Heart left ventricle (tissue), 16 donors: Measurements from ENCODE around the gene OSBPL10. TPM values are rescaled to one million over a fixed set of nuclear protein-coding genes. Genes with fewer than 3 reads are reported as not detected.
A peak's percentile ranks its signal among the peaks of the same experiment; 100 is the strongest.

ENCODE experiments used
- ATAC-seq, 4 donors: fragments of 200-7000 bp; cut with Tn5 transposase; one replicate each; pipeline ENCODE4 v1.9.1; 2020 to 2022; ENCODE audit warnings: moderate library complexity in 4 of 4, mild to moderate bottlenecking in 3 of 4, moderate number of reproducible peaks in 1 of 4
- DNase-seq, 5 donors: peaks; one replicate each; pipeline ENCODE4 v3.0.0-alpha.2; 2020
- H3K27ac ChIP-seq, 12 donors: fragments of 200-600 bp; sonication (generic) in 4 of 12; one replicate each; pipeline versions ENCODE4 v1.5.0 to v1.8.0; 2016 to 2022; ENCODE audit warnings: mild to moderate bottlenecking in 2 of 12
- H3K27me3 ChIP-seq, 9 donors: fragments of 200-600 bp; sonication (generic) in 2 of 9; one replicate each; pipeline versions ENCODE4 v1.5.1 to v1.8.0; 2016 to 2022; ENCODE audit warnings: mild to moderate bottlenecking in 3 of 9
- H3K36me3 ChIP-seq, 9 donors: fragments of 200-600 bp; sonication (generic) in 2 of 9; one replicate each; pipeline versions ENCODE4 v1.5.0 to v1.8.0; 2018 to 2022; ENCODE audit warnings: mild to moderate bottlenecking in 2 of 9
- H3K4me1 ChIP-seq, 12 donors: fragments of 200-600 bp; sonication (generic) in 4 of 12; one replicate each; pipeline versions ENCODE4 v1.5.0 to v1.8.0; 2016 to 2022; ENCODE audit warnings: mild to moderate bottlenecking in 3 of 12
- H3K4me3 ChIP-seq, 12 donors: fragments of 200-600 bp; sonication (generic) in 4 of 12; one replicate each; pipeline versions ENCODE4 v1.5.0 to v1.8.0; 2017 to 2022; ENCODE audit warnings: mild to moderate bottlenecking in 9 of 12, moderate library complexity in 4 of 12
- H3K9me3 ChIP-seq, 12 donors: fragments of 200-600 bp; sonication (generic) in 4 of 12; one replicate each; pipeline versions ENCODE4 v1.5.0 to v1.8.0; 2016 to 2022; ENCODE audit warnings: mild to moderate bottlenecking in 1 of 12
- CTCF ChIP-seq, 12 donors: fragments of 200-600 bp; sonication (generic) in 4 of 12; IDR thresholded peaks; one replicate each; pipeline versions ENCODE4 v1.5.0 to v1.8.0; 2018 to 2022; ENCODE audit warnings: antibody characterized with exemption in 12 of 12, mild to moderate bottlenecking in 5 of 12
- POLR2A ChIP-seq, 2 donors: fragments of 450-650 bp; IDR thresholded peaks; one replicate each; pipeline ENCODE4 v1.6.1; 2017; ENCODE audit warnings: antibody characterized with exemption in 2 of 2, mild to moderate bottlenecking in 2 of 2, moderate library complexity in 2 of 2
- WGBS, 4 donors: extraction: QIAGEN DNeasy Blood & Tissue Kit in 2 of 4; methylation state at CpG; one replicate each; pipeline versions ENCODE4 v1.1.5 to v1.1.7; 2013 to 2018; 5-methylcytosine and 5-hydroxymethylcytosine counted together
- intact Hi-C, 10 donors: fragments of 100-400 bp; cut with DNase I; formaldehyde crosslinking; loops; one replicate each; pipeline versions ENCODE4 v1.11.1 to v1.14.2; 2022
- polyA plus RNA-seq, 2 donors: library from polyadenylated mRNA; stranded (reverse); fragments of 200-250 nt; gene quantifications; one replicate each; pipeline ENCODE4 v1.2.3, GENCODE V29; 2013
- total RNA-seq, 9 donors: library from RNA; depleted of rRNA in 2 of 9; stranded (reverse); fragments of >200 nt in 2 of 9; fragmentation: NEBNext Ultra II Directional in 3 of 9; extraction: Animal tissue kit (Norgen Biotek cat#: 25700) in 3 of 9; gene quantifications; one replicate each; pipeline versions ENCODE4 v1.1.0 to v1.2.4, GENCODE V29; 2016 to 2023
- donor health status: ischemic (EF 13 %, LVEDD 7.1; RV severe dilation, severe dysfunction).
- donor health status: healthy with polysubstance abuse.
- donor health status: DM: no; HTN: yes; CAD: no.
- donor health status: DM: no; HTN: no; CAD: no.
- donor health status: ischemic (EF 25% LVEDD 6.9; RV normal size, moderate dysfunction).
- donor health status: ischemic (EF 25% LVEDD 5.7; RV mildly dilated, moderate dysfunction).
- donor health status: healthy.
- donor health status: DM: yes; HTN: yes; CAD: no.
- donor health status: ischemic (EF 35%, LVEDD 5.7; RV mildly dilated, moderate dysfunction).
- donor health status: nonischemic (EF 11% LVEDD 7.7; RV severe dilation, severe dysfunction).
- donor health status: DM: yes; HTN: yes; CAD: no.
- donor health status: PGD.
- donor health status: ischemic (EF 29% LVEDD 5.4; RV normal size, mild dysfunction).
- donor health status: nonischemic (EF 23%, LVEDD 6.1; RV moderate dilation, normal function).

Gene OSBPL10
- total and polyA plus RNA-seq, 11 donors: 1.3 to 12.7 (median 3.9) TPM

DNA sequence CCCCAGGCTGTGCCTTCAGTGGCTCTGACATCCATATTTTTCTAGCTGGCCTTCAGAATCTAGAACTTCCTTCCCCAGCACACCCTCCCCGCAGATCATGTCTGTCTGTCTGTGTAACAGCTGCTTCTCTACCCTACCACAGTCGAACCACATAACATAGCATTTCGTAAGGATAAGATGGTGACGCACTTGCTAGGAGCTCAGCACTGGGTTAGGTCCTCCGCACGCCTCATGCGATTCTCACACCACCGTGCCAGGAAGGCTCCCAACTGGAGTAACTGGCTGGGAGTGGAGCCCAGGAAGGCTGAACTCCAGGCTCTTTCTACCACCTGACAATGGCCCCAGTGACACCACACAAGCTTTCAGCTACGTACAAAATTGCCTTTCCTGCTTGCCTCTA lies 279.8 kb downstream of the OSBPL10 start:
- Histone ChIP-seq H3K27ac (no peak overlapping the region), H3K4me3 (no peak overlapping the region), H3K27me3 (no peaks in the 10 kb centered on the region), H3K36me3 (peaks cover 0 to 9% (median 0%) of the 10 kb centered on the region in 9 donors), H3K9me3 (peaks cover 0 to 9% (median 0%) of the 10 kb centered on the region in 12 donors), H3K4me1 (peaks cover 0 to 10% (median 0%) of the 10 kb centered on the region in 12 donors)
- DNase-seq: no peak
- WGBS, 4 donors: 86 to 97% (median 93%) methylated on average over 9 of the region's 9 CpGs
- intact Hi-C loops: no loop called here
- no peak for ATAC-seq
- TF ChIP-seq CTCF (IDR thresholded peaks at IDR 0.05) (no peak), POLR2A (IDR thresholded peaks at IDR 0.05) (no peak)

DNA sequence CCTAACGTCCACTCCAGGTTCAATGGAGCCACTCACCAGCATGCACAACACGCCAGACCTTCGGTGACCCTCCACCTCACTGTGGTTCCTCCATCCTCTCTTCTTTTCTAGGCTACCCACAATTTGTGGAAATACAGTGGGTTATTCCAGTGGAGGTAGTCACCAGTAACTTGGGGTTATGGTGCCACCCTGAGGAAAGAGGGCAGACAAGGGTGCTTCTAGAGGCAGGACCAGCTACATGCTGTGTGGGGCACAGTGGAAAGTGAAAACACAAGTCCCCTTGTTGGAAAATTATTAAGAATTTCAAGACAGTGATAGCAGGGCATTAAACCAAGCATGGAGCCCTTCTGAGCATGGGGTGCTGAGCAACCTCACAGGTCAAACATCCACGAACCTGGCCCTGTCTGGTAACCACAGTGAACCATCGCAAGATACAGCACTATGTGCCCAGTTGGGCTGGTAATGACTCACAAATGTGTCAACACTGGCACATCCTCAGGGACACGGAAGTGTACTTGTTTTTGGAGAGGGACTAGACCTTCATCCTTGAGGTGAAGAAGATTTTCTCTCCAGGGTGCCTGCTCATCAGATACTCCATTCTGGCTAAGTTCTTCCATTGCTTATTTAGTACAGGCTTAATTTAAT lies 281.6 kb downstream of the OSBPL10 start:
- TF ChIP-seq POLR2A (IDR thresholded peaks at IDR 0.05) (no peak), CTCF (IDR thresholded peaks at IDR 0.05) (peak in 1 of 12 donors; percentile 6)
- H3K27ac ChIP-seq: no peak overlapping the region
- no peak for DNase-seq
- peaks cover 0 to 9% (median 0%) of the 10 kb centered on the region in 9 donors for H3K36me3 ChIP-seq
- peaks cover 0 to 3% (median 0%) of the 10 kb centered on the region in 12 donors for H3K4me1 ChIP-seq
- intact Hi-C loops: loop anchor here in 1 of 10 donors (10.0 kb wide), 1 partner anchor 445 kb away; no protein-coding TSS in a partner anchor
- H3K9me3 ChIP-seq: peaks cover 0 to 9% (median 0%) of the 10 kb centered on the region in 12 donors
- no peaks in the 10 kb centered on the region for H3K27me3 ChIP-seq
- WGBS, 4 donors: 90 to 95% (median 91%) methylated on average over 4 to 6 of the region's 6 CpGs
- ATAC-seq: no peak
- no peak overlapping the region for H3K4me3 ChIP-seq

DNA sequence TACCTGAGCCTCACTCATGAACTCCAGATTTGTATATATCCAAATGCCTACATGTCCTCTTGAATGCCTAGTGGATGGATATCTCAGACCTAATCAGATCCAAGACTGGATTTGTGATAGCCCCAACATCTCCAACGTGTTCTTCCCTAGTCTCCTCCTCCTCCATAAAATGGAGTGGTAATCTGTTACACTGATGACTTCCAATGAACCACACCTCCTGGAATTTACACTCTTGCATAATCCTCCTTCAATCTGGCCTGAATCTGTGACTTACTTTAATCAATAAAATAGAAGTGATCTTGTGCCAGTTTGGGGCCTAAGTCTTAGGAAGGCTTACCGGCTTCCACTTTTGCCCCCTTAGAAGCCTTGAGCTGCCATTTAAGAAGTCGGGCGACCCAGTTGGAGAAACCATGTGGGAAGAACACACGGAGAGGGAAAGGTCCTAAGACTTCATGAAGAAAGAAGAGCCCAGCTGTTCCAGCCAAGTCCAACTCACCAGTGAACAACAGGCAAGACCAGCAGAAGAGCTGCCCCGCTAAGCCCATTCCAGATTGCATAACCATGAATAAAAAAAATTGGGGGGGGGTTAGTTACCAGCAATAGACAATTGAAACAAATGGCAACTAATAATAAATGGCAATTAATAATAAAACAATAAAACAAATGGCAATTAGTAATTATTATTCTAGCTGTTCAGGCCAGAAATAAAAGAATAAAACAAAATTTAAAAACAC lies 284.1 kb downstream of the OSBPL10 start:
- H3K27me3 ChIP-seq: no peaks in the 10 kb centered on the region
- H3K27ac ChIP-seq: no peak overlapping the region
- H3K9me3 ChIP-seq: peaks cover 0 to 9% (median 0%) of the 10 kb centered on the region in 12 donors
- H3K36me3 ChIP-seq: peaks cover 0 to 6% (median 0%) of the 10 kb centered on the region in 9 donors
- H3K4me1 ChIP-seq: peaks cover 0 to 5% (median 0%) of the 10 kb centered on the region in 12 donors
- no peak for ATAC-seq
- H3K4me3 ChIP-seq: no peak overlapping the region
- WGBS, 4 donors: 92 to 97% (median 96%) methylated on average over 6 of the region's 6 CpGs
- no peak for DNase-seq
- TF ChIP-seq CTCF (IDR thresholded peaks at IDR 0.05) (no peak), POLR2A (IDR thresholded peaks at IDR 0.05) (no peak)
- intact Hi-C loops: loop anchor here in 1 of 10 donors (10.0 kb wide), 1 partner anchor 448 kb away; no protein-coding TSS in a partner anchor

DNA sequence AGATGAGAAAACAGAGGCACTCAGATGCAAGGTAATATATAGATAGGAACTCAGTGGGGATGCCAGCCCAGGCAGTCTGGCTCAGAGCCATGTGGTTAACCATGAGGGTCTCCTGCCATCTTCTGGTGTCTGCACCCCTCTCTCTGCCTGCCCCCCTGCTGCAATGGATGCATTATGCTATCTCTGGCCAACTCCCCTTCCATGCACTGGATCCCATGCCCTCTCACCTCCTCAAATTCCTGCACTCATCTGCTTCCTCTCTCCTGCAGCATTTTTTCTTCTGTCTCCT lies 285.1 kb downstream of the OSBPL10 start:
- no peak for ATAC-seq
- no peaks in the 10 kb centered on the region for H3K27me3 ChIP-seq
- no peak for DNase-seq
- no peak overlapping the region for H3K27ac ChIP-seq
- H3K36me3 ChIP-seq: no peaks in the 10 kb centered on the region
- H3K4me1 ChIP-seq: peaks cover 0 to 5% (median 0%) of the 10 kb centered on the region in 12 donors
- TF ChIP-seq CTCF (IDR thresholded peaks at IDR 0.05): no peak
- no peak for TF ChIP-seq POLR2A (IDR thresholded peaks at IDR 0.05)
- intact Hi-C loops: loop anchor here in 1 of 10 donors (10.0 kb wide), 1 partner anchor 449 kb away; no protein-coding TSS in a partner anchor
- H3K4me3 ChIP-seq: no peak overlapping the region
- H3K9me3 ChIP-seq: peaks cover 0 to 9% (median 0%) of the 10 kb centered on the region in 12 donors
